Measurements from ENCODE around the gene FAM72C.
"Not testable (repeated sequence)": the region's sequence is repeated elsewhere in the genome, so short reads cannot be mapped to it uniquely, and the experiment has no call there.

FAM72C gene

GRCh38 chr1:143971924-143972700, at the start of gene FAM72C:
Gene FAM72C (minus strand): TSS chr1:143971986. CDS start chr1:143971141, 845 bp downstream.
- not testable (repeated sequence) for DNase-seq

GRCh38 chr1:144020001-144020738, 48.4 kb upstream of the FAM72C start:
- DNase-seq: not testable (repeated sequence)

GRCh38 chr1:144019101-144019500, 47.3 kb upstream of the FAM72C start:
- not testable (repeated sequence) for DNase-seq

GRCh38 chr1:144015180-144015966, 43.6 kb upstream of the FAM72C start:
- not testable (repeated sequence) for DNase-seq

GRCh38 chr1:144014528-144014927, 42.7 kb upstream of the FAM72C start:
- DNase-seq: not testable (repeated sequence)

- not testable (repeated sequence) for DNase-seq
Measured at GRCh38 chr1:144014121-144014520, 42.3 kb upstream of the FAM72C start.

- DNase-seq: not testable (repeated sequence)
Measured at GRCh38 chr1:144012168-144012733, 40.5 kb upstream of the FAM72C start.

- DNase-seq: not testable (repeated sequence)
Measured at GRCh38 chr1:144009410-144009809, 37.6 kb upstream of the FAM72C start.

- DNase-seq: not testable (repeated sequence)
Measured at GRCh38 chr1:144004259-144004658, 32.5 kb upstream of the FAM72C start.

GRCh38 chr1:144003306-144004029, 31.7 kb upstream of the FAM72C start:
- DNase-seq: not testable (repeated sequence)

GRCh38 chr1:144002141-144002881, 30.5 kb upstream of the FAM72C start:
- DNase-seq: not testable (repeated sequence)

GRCh38 chr1:144001077-144001476, 29.3 kb upstream of the FAM72C start:
- DNase-seq: not testable (repeated sequence)

- DNase-seq: not testable (repeated sequence)
Measured at GRCh38 chr1:143996020-143996419, 24.2 kb upstream of the FAM72C start.

- DNase-seq: not testable (repeated sequence)
Measured at GRCh38 chr1:143993301-143993907, 21.6 kb upstream of the FAM72C start.

- DNase-seq: not testable (repeated sequence)
Measured at GRCh38 chr1:143990699-143991098, 18.9 kb upstream of the FAM72C start.

- DNase-seq: not testable (repeated sequence)
Measured at GRCh38 chr1:143989719-143990118, 17.9 kb upstream of the FAM72C start.

- not testable (repeated sequence) for DNase-seq
Measured at GRCh38 chr1:143989427-143989712, 17.6 kb upstream of the FAM72C start.

GRCh38 chr1:143988602-143989426, 17.0 kb upstream of the FAM72C start:
- not testable (repeated sequence) for DNase-seq

- DNase-seq: not testable (repeated sequence)
Measured at GRCh38 chr1:143987868-143988267, 16.1 kb upstream of the FAM72C start.
